Measurements from ENCODE around the gene DAAM1. TPM values are rescaled to one million over a fixed set of nuclear protein-coding genes. Genes with fewer than 3 reads are reported as not detected.
A peak's percentile ranks its signal among the peaks of the same experiment; 100 is the strongest.

The DAAM1 gene
- total RNA-seq, 3 donors from 2014 or later (not counting 1 experiment from before 2014, with no cell fraction given) = 10.9 to 31.4 (median 12.6) TPM

GRCh38 chr14:59190372-59190771 lies 1.9 kb downstream of the DAAM1 start:
- Mint-ChIP-seq H3K4me3 (peak overlapping the region; percentile 98), H3K27ac (peak overlapping the region; percentile 89 to 96), H3K27me3 (ENCODE audit: low read depth in 2 of 2) (peaks cover 6 to 16% of the 10 kb centered on the region in 2 donors), H3K4me1 (peaks cover 24 to 38% of the 10 kb centered on the region in 2 donors), H3K36me3 (no peaks in the 10 kb centered on the region), H3K9me3 (no peaks in the 10 kb centered on the region)
- 37% methylated on average over 6 of the region's 6 CpGs for WGBS (ENCODE audit: insufficient coverage)
- Histone ChIP-seq H3K27me3 (ENCODE audit: control insufficient read depth, insufficient read depth, low read length) (peaks cover 4% of the 10 kb centered on the region), H3K27ac (ENCODE audit: low read length) (peak overlapping the region; percentile 96), H3K4me1 (ENCODE audit: control insufficient read depth, insufficient read depth, low read length) (peaks cover 22% of the 10 kb centered on the region), H3K9me3 (ENCODE audit: control insufficient read depth, insufficient read depth, low read length) (no peaks in the 10 kb centered on the region), H3K36me3 (ENCODE audit: control insufficient read depth, insufficient read depth, low read length) (no peaks in the 10 kb centered on the region), H3K4me3 (ENCODE audit: low read length) (peak overlapping the region; percentile 87)
- no peak for TF ChIP-seq CTCF (IDR thresholded peaks at IDR 0.05)
- intact Hi-C loops (cut with micrococcal nuclease) = no loop called here
- ATAC-seq (no peak), DNase-seq (no peak)

GRCh38 chr14:59195912-59196311 lies 7.4 kb downstream of the DAAM1 start:
- Mint-ChIP-seq H3K9me3 (no peaks in the 10 kb centered on the region), H3K36me3 (no peaks in the 10 kb centered on the region), H3K27ac (no peak overlapping the region)

GRCh38 chr14:59197695-59198262 lies 9.3 kb downstream of the DAAM1 start:
- DNase-seq (no peak), ATAC-seq (no peak)
- H3K36me3 ChIP-seq (ENCODE audit: control insufficient read depth, insufficient read depth, low read length) = no peaks in the 10 kb centered on the region
- H3K4me1 Mint-ChIP-seq = peaks cover 21 to 25% of the 10 kb centered on the region in 2 donors
- H3K9me3 ChIP-seq (ENCODE audit: control insufficient read depth, insufficient read depth, low read length) = no peaks in the 10 kb centered on the region
- WGBS (ENCODE audit: insufficient coverage) = 89% methylated on average over 4 of the region's 5 CpGs
- no peaks in the 10 kb centered on the region for H3K36me3 Mint-ChIP-seq
- intact Hi-C loops (cut with micrococcal nuclease) = no loop called here
- peaks cover 8% of the 10 kb centered on the region for H3K4me1 ChIP-seq (ENCODE audit: control insufficient read depth, insufficient read depth, low read length)
- no peak overlapping the region for H3K4me3 Mint-ChIP-seq
- no peaks in the 10 kb centered on the region for H3K27me3 ChIP-seq (ENCODE audit: control insufficient read depth, insufficient read depth, low read length)
- H3K4me3 ChIP-seq (ENCODE audit: low read length) = no peak overlapping the region
- H3K27ac ChIP-seq (ENCODE audit: low read length) = no peak overlapping the region
- H3K27ac Mint-ChIP-seq = no peak overlapping the region
- no peak for TF ChIP-seq CTCF (IDR thresholded peaks at IDR 0.05)
- H3K27me3 Mint-ChIP-seq (ENCODE audit: low read depth in 2 of 2) = no peaks in the 10 kb centered on the region
- H3K9me3 Mint-ChIP-seq = no peaks in the 10 kb centered on the region

More at GRCh38 chr14:59195912-59196311, 7.4 kb downstream of the DAAM1 start:
- Mint-ChIP-seq H3K4me3 (no peak overlapping the region), H3K27me3 (ENCODE audit: low read depth in 2 of 2) (no peaks in the 10 kb centered on the region), H3K4me1 (peaks cover 3 to 14% of the 10 kb centered on the region in 2 donors)
- intact Hi-C loops (cut with micrococcal nuclease) = no loop called here
- Histone ChIP-seq H3K4me1 (ENCODE audit: control insufficient read depth, insufficient read depth, low read length) (no peaks in the 10 kb centered on the region), H3K36me3 (ENCODE audit: control insufficient read depth, insufficient read depth, low read length) (no peaks in the 10 kb centered on the region), H3K4me3 (ENCODE audit: low read length) (no peak overlapping the region), H3K27ac (ENCODE audit: low read length) (no peak overlapping the region), H3K9me3 (ENCODE audit: control insufficient read depth, insufficient read depth, low read length) (no peaks in the 10 kb centered on the region), H3K27me3 (ENCODE audit: control insufficient read depth, insufficient read depth, low read length) (no peaks in the 10 kb centered on the region)
- 77% methylated on average over 2 of the region's 2 CpGs for WGBS (ENCODE audit: insufficient coverage)
- no peak for DNase-seq
- no peak for ATAC-seq
- TF ChIP-seq CTCF (IDR thresholded peaks at IDR 0.05) = no peak

- 77% methylated on average over 5 of the region's 5 CpGs for WGBS (ENCODE audit: insufficient coverage)
- no peak for ATAC-seq
- H3K27ac ChIP-seq (ENCODE audit: low read length) = no peak overlapping the region
These were observed 10.7 kb downstream of the DAAM1 start for GRCh38 chr14:59199205-59199604.

More at GRCh38 chr14:59199205-59199604, 10.7 kb downstream of the DAAM1 start:
- Mint-ChIP-seq H3K27ac (no peak overlapping the region), H3K36me3 (no peaks in the 10 kb centered on the region), H3K9me3 (no peaks in the 10 kb centered on the region), H3K27me3 (ENCODE audit: low read depth in 2 of 2) (no peaks in the 10 kb centered on the region), H3K4me1 (peaks cover 21 to 22% of the 10 kb centered on the region in 2 donors), H3K4me3 (no peak overlapping the region)
- intact Hi-C loops (cut with micrococcal nuclease) = no loop called here
- Histone ChIP-seq H3K4me1 (ENCODE audit: control insufficient read depth, insufficient read depth, low read length) (peaks cover 8% of the 10 kb centered on the region), H3K4me3 (ENCODE audit: low read length) (no peak overlapping the region), H3K9me3 (ENCODE audit: control insufficient read depth, insufficient read depth, low read length) (no peaks in the 10 kb centered on the region), H3K36me3 (ENCODE audit: control insufficient read depth, insufficient read depth, low read length) (no peaks in the 10 kb centered on the region), H3K27me3 (ENCODE audit: control insufficient read depth, insufficient read depth, low read length) (no peaks in the 10 kb centered on the region)
- TF ChIP-seq CTCF (IDR thresholded peaks at IDR 0.05) = no peak
- DNase-seq = no peak

Data from natural killer cell (primary cell).